Measurements from ENCODE around the gene NRXN3.

DNA sequence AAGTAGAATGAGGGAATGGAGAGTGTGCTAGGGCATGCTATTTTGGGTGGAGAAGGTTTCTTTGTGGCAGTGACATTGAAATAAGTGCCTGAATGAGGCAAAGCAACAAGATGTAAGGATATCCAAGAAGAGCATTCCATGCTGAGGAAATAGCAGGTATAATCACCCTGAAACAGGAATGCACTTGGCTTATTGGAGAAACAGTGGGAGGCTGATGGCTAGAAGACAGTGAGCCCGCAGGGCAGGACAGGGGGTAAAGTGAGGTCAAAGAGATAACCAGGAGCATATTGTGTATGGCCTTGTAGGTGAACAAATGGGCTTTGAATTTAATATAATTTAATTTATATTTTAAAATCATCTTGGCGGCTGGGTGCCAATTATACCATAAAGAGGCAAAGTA, 1164.1 kb downstream of the NRXN3 start:
- TF ChIP-seq FOXA1 (IDR thresholded peaks at IDR 0.05) (no peak), SP1 (IDR thresholded peaks at IDR 0.05) (no peak), ELF4 (IDR thresholded peaks at IDR 0.05) (no peak)

All from HEK293T (cell line).